ENCODE data around the gene SHANK2.

SHANK2 gene

DNA sequence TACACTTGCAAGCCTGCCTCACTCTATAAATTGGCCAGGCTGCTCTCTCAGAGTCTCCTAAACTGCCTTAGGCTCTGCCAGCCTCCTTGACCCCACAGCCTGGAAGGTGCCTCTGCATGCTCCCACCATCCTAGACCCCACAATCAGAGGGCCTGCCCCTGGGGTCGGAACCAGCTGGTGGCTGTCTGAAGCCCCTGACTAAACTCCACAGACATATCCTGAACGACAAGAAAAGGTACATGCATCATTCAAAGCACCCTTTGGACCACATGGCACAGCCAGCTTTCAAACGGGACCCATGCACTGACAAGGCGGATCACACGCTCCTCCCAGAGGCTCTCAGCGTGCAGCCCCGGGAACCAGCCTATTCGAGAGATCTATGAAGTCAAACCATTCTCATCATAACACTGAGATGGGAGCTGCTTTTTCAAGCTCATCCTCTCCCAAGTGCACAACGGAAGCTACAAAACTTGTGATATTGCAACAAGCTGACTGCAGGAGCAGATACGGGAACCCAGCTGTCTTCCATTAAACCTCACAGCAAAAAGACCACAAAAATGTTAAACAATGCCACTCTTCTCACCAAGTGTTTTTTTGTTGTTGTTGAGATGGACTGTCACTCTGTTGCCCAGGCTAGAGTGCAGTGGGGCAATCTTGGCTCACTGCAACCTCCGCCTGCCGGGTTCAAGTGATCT lies 8.1 kb downstream of the SHANK2 start:
- H3K4me3 ChIP-seq (ENCODE audit: control insufficient read depth, low read depth, low read length): no peak overlapping the region
- peak; percentile 68 for DNase-seq (ENCODE audit: low read depth)
- TF ChIP-seq, protein P1, sequence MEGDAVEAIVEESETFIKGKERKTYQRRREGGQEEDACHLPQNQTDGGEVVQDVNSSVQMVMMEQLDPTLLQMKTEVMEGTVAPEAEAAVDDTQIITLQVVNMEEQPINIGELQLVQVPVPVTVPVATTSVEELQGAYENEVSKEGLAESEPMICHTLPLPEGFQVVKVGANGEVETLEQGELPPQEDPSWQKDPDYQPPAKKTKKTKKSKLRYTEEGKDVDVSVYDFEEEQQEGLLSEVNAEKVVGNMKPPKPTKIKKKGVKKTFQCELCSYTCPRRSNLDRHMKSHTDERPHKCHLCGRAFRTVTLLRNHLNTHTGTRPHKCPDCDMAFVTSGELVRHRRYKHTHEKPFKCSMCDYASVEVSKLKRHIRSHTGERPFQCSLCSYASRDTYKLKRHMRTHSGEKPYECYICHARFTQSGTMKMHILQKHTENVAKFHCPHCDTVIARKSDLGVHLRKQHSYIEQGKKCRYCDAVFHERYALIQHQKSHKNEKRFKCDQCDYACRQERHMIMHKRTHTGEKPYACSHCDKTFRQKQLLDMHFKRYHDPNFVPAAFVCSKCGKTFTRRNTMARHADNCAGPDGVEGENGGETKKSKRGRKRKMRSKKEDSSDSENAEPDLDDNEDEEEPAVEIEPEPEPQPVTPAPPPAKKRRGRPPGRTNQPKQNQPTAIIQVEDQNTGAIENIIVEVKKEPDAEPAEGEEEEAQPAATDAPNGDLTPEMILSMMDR (conservative IDR thresholded peaks at IDR 0.05; ENCODE audit: control insufficient read depth, insufficient read depth, low read depth, low read length): no peak

DNA sequence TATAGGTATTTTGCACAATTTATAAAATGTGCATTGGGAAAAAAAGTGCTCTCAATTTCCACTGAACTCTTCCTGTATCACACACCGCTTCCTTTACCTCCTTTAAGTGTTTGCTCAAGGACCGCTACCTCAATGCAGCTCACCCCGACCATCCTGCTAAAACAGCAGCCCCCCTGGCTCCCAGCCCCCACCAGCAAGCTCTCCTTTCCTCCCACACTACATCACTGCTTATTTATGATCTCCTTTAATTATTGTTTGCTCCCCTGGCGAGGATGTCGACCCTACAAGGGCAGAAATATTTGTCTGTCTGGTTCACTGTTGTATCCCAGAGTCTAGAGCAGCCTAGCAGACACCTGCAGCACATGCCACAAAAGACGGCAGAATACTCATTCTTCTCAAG lies 10.0 kb downstream of the SHANK2 start:
- no peak overlapping the region for H3K4me3 ChIP-seq (ENCODE audit: control insufficient read depth, low read depth, low read length)
- TF ChIP-seq, protein P1 (conservative IDR thresholded peaks at IDR 0.05; ENCODE audit: control insufficient read depth, insufficient read depth, low read depth, low read length): no peak
- no peak for DNase-seq (ENCODE audit: low read depth)

DNA sequence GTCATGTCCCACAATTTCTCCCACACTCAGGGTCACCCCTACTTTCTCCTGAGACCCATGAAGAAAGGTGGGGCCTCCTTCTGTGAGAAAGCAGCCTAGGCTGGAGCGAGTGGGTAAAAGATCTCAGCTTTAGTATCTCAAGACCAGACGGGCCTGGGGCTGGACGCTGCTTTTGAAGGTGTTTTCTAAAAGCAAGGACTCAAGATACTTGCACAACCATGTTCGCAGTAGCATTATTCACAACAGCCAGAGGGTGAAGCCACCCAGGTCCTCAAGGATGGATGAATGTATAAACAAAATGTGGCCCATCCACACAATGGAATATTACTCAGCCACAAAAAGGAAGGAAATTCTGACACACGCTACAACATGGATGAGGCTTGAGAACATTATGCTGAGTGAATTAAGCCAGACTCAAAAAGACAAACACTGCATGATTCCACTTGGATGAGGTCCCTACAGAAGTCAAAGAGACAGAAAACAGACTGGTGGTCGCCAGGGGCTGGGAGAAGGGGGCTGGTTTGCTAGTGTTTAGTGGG lies 10.6 kb downstream of the SHANK2 start:
- no peak overlapping the region for H3K4me3 ChIP-seq (ENCODE audit: control insufficient read depth, low read depth, low read length)
- TF ChIP-seq, protein P1 (conservative IDR thresholded peaks at IDR 0.05; ENCODE audit: control insufficient read depth, insufficient read depth, low read depth, low read length): no peak
- DNase-seq (ENCODE audit: low read depth): no peak

DNA sequence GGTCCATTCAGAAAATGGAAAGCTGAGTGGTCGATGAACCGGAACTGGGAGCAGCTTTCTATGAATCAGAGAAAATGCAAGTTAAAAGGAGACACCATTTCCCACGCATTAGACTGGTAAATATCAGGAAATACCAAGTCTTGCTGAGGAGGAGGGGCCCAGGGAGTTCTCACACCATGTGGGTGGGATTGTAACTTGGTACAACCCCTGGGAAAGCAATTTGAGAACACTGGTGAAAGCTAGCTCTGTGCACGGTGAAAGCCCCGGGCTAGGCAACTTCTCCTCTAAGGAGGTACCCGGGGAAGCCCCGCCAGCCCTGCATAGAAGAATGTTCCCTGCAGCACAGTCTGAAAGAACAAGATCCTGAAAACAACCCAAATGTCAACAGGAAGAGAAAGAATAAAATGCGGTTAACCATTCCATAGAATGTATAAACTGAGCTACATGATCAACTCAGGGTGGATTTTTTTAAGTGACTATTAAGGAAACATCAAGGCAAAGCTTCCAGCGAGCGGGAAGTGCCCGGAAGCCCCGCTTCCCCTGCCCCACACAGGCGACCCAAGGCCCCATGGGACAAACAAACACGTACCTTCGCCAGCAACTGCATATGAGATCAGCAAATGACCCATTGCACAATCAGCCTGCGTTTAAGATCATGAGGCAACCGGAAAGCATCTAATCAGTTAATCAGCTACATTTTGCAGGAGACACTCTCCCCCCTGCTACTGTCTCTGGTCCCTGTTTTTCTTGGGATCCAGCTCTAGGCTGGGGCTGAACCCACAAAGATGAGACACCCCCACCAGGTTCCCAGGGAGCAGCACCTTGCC lies 11.3 kb downstream of the SHANK2 start:
- DNase-seq (ENCODE audit: low read depth): peak; percentile 93
- no peak overlapping the region for H3K4me3 ChIP-seq (ENCODE audit: control insufficient read depth, low read depth, low read length)
- TF ChIP-seq, protein P1 (conservative IDR thresholded peaks at IDR 0.05; ENCODE audit: control insufficient read depth, insufficient read depth, low read depth, low read length): no peak

DNA sequence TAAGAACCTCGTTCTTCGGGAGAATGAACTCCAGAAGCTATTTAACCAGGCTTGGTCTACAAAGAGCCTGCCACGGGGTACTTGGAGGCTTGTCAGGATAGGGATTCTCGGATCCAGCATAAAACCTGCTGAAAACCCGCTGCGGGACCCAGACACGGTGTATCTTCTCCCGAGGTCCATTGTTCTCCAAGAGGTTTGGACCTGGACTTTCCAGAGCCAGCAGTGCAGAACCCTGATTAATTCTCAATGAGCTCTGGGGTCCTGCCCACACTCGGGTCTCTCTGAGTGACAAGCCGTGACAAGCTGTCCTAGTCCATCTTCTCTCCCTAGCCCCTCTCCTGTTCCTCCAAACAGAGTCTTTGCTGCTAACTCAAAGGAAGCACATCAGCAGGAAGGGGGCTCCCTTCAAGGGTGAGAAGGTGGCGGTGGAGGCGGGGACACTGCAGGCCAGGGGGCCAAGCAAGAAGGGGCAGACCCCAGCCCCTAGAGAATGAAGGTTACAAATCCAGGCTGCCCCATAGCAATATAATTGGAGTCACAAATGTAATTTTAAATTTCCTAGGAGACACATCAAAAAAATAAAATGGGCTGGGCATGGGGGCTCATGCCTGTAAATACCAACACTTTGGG lies 12.2 kb downstream of the SHANK2 start:
- no peak overlapping the region for H3K4me3 ChIP-seq (ENCODE audit: control insufficient read depth, low read depth, low read length)
- DNase-seq (ENCODE audit: low read depth): no peak

DNA sequence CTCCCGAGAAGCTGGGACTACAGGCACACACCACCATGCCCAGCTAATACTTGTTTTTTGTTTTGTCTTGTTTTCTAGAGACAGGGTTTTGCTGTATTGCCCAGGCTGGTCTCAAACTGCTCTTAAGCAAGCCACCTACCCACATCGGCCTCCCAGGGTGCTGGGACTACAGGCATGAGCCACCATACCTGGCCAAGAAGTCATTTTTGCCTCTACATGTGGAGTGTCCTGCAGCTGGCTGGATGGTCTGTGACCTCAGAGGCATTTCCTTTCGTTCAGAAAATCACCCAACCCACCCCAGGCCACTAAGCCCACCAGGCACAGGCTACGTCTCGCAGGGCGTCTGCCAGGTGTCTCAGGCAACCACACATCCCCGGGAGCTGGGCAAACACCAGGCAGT lies 12.8 kb downstream of the SHANK2 start:
- TF ChIP-seq, protein P1 (conservative IDR thresholded peaks at IDR 0.05; ENCODE audit: control insufficient read depth, insufficient read depth, low read depth, low read length): no peak
- H3K4me3 ChIP-seq (ENCODE audit: control insufficient read depth, low read depth, low read length): no peak overlapping the region
- no peak for DNase-seq (ENCODE audit: low read depth)

More for the DNA sequence above, 12.2 kb downstream of the SHANK2 start:
- TF ChIP-seq, protein P1 (conservative IDR thresholded peaks at IDR 0.05; ENCODE audit: control insufficient read depth, insufficient read depth, low read depth, low read length): no peak
